ENCODE data around the gene CREBZF.
"Not testable (repeated sequence)": the region's sequence is repeated elsewhere in the genome, so short reads cannot be mapped to it uniquely, and the experiment has no call there.

The CREBZF gene

DNA sequence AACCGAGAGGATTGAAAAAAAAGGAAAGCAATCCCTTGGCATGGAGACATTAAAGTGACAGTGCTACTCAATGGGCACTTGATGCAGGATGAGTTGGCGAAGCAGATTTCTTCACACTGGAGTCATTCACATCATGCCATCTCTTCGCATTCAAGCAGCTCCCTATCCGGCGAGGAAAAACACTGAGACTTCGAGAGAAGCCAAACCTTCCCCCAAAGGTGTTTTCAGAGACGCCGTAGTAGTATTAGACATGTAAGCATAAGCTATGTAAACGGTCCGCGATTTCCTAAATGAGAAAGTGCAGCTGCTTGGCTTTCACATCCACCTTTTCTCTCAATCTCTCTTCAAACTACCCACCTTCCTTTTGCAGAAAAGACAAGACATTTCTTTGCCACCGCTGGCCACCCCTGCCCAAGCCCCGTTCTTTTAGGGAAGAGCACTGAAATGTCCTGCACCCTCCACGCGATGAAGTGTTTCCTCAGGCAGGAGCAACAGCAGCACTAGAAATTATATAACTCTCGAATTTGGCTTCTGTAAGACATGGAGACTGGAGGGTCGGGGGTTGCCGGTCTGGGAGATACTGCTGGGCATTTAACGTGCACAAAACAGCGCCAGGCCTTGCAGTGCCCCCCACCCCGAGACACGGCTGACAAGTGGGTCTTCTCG lies 37.5 kb downstream of the CREBZF start, which contains the start of gene DLG2:
DLG2 (minus strand) TSS at position 13 of the 666 bp plus-strand sequence.
- no peak for DNase-seq (ENCODE audit: low read depth in 1 of 2, low spot score in 1 of 2)

DNA sequence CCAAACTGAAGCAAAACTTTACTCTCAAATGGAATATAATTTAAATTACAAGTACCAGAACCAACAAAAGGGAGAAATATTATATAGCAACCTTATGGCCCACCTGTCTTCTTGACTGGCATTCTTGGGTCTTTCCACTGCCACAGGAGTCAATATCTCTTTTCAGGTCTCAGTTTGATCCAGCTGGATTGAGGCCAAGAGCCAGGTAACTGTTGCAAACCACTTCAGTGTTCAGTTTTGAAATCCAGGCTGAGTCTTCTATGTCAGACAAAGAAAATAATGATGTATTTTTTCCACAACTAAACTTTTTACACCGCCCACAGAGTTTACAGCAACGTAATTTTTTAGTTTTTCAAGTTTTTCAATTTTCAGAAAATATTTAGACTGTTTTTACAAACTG lies 38.4 kb downstream of the CREBZF start:
- no peak for DNase-seq (ENCODE audit: low read depth in 1 of 2, low spot score in 1 of 2)

DNA sequence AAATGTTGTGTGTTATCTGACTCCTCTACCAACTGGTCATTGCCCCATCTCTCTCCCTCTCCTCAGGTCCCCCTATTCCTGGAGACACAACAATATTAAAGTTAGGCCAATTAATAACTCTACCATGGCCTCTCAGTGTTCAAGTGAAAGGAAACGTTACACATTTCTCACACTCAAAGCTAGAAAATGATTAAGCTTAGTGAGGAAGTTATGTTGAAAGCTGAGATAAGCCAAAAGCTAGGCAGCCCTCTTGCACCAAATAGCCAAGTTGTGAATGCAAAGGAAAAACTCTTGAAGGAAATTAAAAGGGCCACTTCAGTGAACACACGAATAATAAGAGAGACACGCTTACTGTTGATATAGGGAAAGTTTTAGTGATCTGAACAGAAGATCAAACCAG lies 44.7 kb downstream of the CREBZF start:
- DNase-seq (ENCODE audit: low read depth in 1 of 2, low spot score in 1 of 2): no peak

- DNase-seq (ENCODE audit: low read depth in 1 of 2, low spot score in 1 of 2): no peak
These were observed 45.4 kb downstream of the CREBZF start for GRCh38 chr11:85619499-85619898.

GRCh38 chr11:85611643-85612042 lies 53.3 kb downstream of the CREBZF start:
- not testable (repeated sequence) for DNase-seq (ENCODE audit: low read depth in 1 of 2, low spot score in 1 of 2)
